HepG2 (cell line): ENCODE results near the gene E2F1. TPM values are rescaled to one million over a fixed set of nuclear protein-coding genes. Genes with fewer than 3 reads are reported as not detected.

Source experiments
- DNMT1 ChIP-seq: sonication (generic); formaldehyde crosslinking; IDR thresholded peaks from 2 replicates; pipeline ENCODE4 v1.5.1; 2020; ENCODE audit warnings: mild to moderate bottlenecking, missing genetic modification reagents
- DZIP1 ChIP-seq: sonication (generic); formaldehyde crosslinking; IDR thresholded peaks from 2 replicates; pipeline ENCODE4 v1.5.0; 2020; ENCODE audit warnings: mild to moderate bottlenecking, missing genetic modification reagents
- EEA1 ChIP-seq: sonication (generic); formaldehyde crosslinking; IDR thresholded peaks from 2 replicates; pipeline ENCODE4 v1.5.1; 2020; ENCODE audit warnings: mild to moderate bottlenecking, missing genetic modification reagents, borderline replicate concordance
- ESRRA ChIP-seq: sonication (generic); formaldehyde crosslinking; IDR thresholded peaks from 2 replicates; pipeline ENCODE4 v1.5.1; 2020; ENCODE audit warnings: mild to moderate bottlenecking, low read depth, missing genetic modification reagents
- GABPA ChIP-seq, 2 experiments: IDR thresholded peaks; 2 replicates each; pipeline ENCODE4 v1.6.1; 2011 to 2016; ENCODE audit warnings: low read depth in 2 of 2, low read length in 1 of 2, missing biosample characterization in 1 of 2, missing genetic modification characterization in 1 of 2
- HOXA3 ChIP-seq: sonication (generic); formaldehyde crosslinking; IDR thresholded peaks from 2 replicates; pipeline ENCODE4 v1.5.0; 2020; ENCODE audit warnings: missing genetic modification reagents
- IRF9 ChIP-seq: sonication (generic); formaldehyde crosslinking; IDR thresholded peaks from 2 replicates; pipeline ENCODE4 v1.8.0; 2022; ENCODE audit warnings: missing genetic modification reagents, mild to moderate bottlenecking, borderline replicate concordance
- MTERF4 ChIP-seq: sonication (generic); formaldehyde crosslinking; IDR thresholded peaks from 2 replicates; pipeline ENCODE4 v1.8.0; 2023; ENCODE audit warnings: mild to moderate bottlenecking, missing genetic modification reagents
- PBX2 ChIP-seq: IDR thresholded peaks from 2 replicates; pipeline ENCODE4 v1.6.1; 2016; ENCODE audit warnings: control low read depth
- SALL1 ChIP-seq: sonication (generic); formaldehyde crosslinking; IDR thresholded peaks from 2 replicates; pipeline ENCODE4 v1.8.0; 2022; ENCODE audit warnings: mild to moderate bottlenecking, missing genetic modification reagents
- STAT5B ChIP-seq: sonication (generic); formaldehyde crosslinking; IDR thresholded peaks from 2 replicates; pipeline ENCODE4 v1.4.0; 2020; ENCODE audit warnings: missing genetic modification reagents
- ZBTB4 ChIP-seq: sonication (generic); formaldehyde crosslinking; IDR thresholded peaks from 2 replicates; pipeline ENCODE4 v1.4.0; 2020; ENCODE audit warnings: missing genetic modification reagents, mild to moderate bottlenecking, borderline replicate concordance
- ZNF33B ChIP-seq: sonication (generic); formaldehyde crosslinking; IDR thresholded peaks from 2 replicates; pipeline ENCODE4 v1.5.1; 2020; ENCODE audit warnings: mild to moderate bottlenecking, missing genetic modification reagents
- ZNF552 ChIP-seq: sonication (generic); formaldehyde crosslinking; IDR thresholded peaks from 2 replicates; pipeline ENCODE4 v1.9.0; 2022; ENCODE audit warnings: missing genetic modification reagents, mild to moderate bottlenecking, borderline replicate concordance
- ZNF740 ChIP-seq: sonication (generic); formaldehyde crosslinking; IDR thresholded peaks from 2 replicates; pipeline ENCODE4 v1.4.0; 2020; ENCODE audit warnings: missing genetic modification reagents
- ZNF766 ChIP-seq: sonication (generic); formaldehyde crosslinking; IDR thresholded peaks from 2 replicates; pipeline ENCODE4 v1.5.0; 2020; ENCODE audit warnings: missing genetic modification reagents, borderline replicate concordance
- polyA plus RNA-seq, 8 experiments: library from polyadenylated mRNA; depleted of rRNA in 3 of 8; stranded (reverse) in 7 of 8; unstranded in 1 of 8; fragments of >200 nt; fragmentation: Illumina TruSeq in 4 of 8; extraction: Trizol in 4 of 8; gene quantifications; 2 replicates each; pipeline versions ENCODE4 v1.2.1 to v1.2.3, GENCODE V29; 2011 to 2016; ENCODE audit warnings: low read depth in 4 of 8, missing spikeins in 1 of 8, mixed read lengths in 1 of 8; ENCODE audit not compliant: insufficient read depth in 1 of 8
- total RNA-seq, 5 experiments: library from RNA; depleted of rRNA; stranded (reverse); fragments of >200 nt; fragmentation: Illumina TruSeq; extraction: Trizol; gene quantifications; 2 replicates each; pipeline ENCODE4 v1.2.3, GENCODE V29; 2016; ENCODE audit warnings: low read depth in 1 of 5

Gene E2F1
- total and polyA plus RNA-seq, 2 of the 13 experiments (the other 11 are each of a cell fraction or from before 2014, with no cell fraction given) = 25.5 to 39.4 TPM

- TF ChIP-seq GABPA (IDR thresholded peaks at IDR 0.05; ENCODE audit: low read depth, low read length) (no peak), GABPA (CRISPR knock-in tag; IDR thresholded peaks at IDR 0.05; ENCODE audit: low read depth) (no peak), EEA1 (CRISPR knock-in tag) (peak; percentile 67; the same call in 1 of the 2 replicates), MTERF4 (peak; percentile 65; the same call in 1 of the 2 replicates), ZNF766 (CRISPR knock-in tag) (no peak), ZBTB4 (CRISPR knock-in tag) (0 out of 2 replicates have a peak, but pooled peaks have one; percentile 32), ZNF552 (no peak), DZIP1 (CRISPR knock-in tag) (0 out of 2 replicates have a peak, but pooled peaks have one; percentile 22), SALL1 (CRISPR knock-in tag) (peak; percentile 49; the same call in 1 of the 2 replicates), DNMT1 (CRISPR knock-in tag) (0 out of 2 replicates have a peak, but pooled peaks have one; percentile 57), ZNF33B (CRISPR knock-in tag) (no peak), STAT5B (CRISPR knock-in tag) (no peak), ESRRA (CRISPR knock-in tag) (peak; percentile 83; the same call in 1 of the 2 replicates), PBX2 (CRISPR knock-in tag) (peak; percentile 61; the same call in 1 of the 2 replicates), IRF9 (CRISPR knock-in tag) (peak; percentile 46; the same call in 1 of the 2 replicates), HOXA3 (CRISPR knock-in tag) (peak; percentile 94), ZNF740 (CRISPR knock-in tag) (no peak)
Measured at GRCh38 chr20:33719989-33720709, 34.0 kb upstream of the E2F1 start, which contains the start of gene PXMP4 (continued).
